GM23248 (cell line): ENCODE data around the gene USP12.

Experiments used
- EZH2 ChIP-seq: fragments of 200-600 bp; sonication (generic); IDR thresholded peaks from 2 replicates; pipeline ENCODE4 v1.6.1; 2018; ENCODE audit warnings: antibody characterized with exemption, mild to moderate bottlenecking; ENCODE audit not compliant: insufficient read depth, poor library complexity, severe bottlenecking
- EZH2phosphoT487 ChIP-seq: fragments of 200-600 bp; sonication (generic); IDR thresholded peaks from 2 replicates; pipeline ENCODE4 v1.6.1; 2018; ENCODE audit warnings: antibody characterized with exemption, moderate library complexity, mild to moderate bottlenecking, low read depth; ENCODE audit not compliant: insufficient read depth

DNA sequence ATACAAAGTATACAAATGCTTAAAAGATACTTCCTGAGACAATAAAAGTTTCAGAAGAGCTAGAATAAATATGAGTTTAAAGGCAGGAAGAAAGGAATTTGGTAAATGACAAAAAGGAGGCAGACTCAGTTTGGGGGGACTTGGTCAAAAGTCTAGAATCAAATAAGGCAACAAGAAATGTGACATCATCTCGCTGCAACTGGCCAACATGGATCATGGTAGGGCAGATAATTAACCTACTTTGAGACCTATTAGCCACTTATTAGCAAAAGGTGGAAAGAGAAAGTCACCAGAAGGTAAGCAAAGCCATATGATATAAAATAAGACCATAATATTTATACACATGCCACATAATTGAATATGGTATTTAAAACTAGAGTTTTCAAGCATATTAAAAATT lies 5.3 kb downstream of the USP12 start:
- TF ChIP-seq EZH2phosphoT487 (no peak), EZH2 (no peak)
